Measurements from ENCODE around the gene CD7.

The CD7 gene

DNA sequence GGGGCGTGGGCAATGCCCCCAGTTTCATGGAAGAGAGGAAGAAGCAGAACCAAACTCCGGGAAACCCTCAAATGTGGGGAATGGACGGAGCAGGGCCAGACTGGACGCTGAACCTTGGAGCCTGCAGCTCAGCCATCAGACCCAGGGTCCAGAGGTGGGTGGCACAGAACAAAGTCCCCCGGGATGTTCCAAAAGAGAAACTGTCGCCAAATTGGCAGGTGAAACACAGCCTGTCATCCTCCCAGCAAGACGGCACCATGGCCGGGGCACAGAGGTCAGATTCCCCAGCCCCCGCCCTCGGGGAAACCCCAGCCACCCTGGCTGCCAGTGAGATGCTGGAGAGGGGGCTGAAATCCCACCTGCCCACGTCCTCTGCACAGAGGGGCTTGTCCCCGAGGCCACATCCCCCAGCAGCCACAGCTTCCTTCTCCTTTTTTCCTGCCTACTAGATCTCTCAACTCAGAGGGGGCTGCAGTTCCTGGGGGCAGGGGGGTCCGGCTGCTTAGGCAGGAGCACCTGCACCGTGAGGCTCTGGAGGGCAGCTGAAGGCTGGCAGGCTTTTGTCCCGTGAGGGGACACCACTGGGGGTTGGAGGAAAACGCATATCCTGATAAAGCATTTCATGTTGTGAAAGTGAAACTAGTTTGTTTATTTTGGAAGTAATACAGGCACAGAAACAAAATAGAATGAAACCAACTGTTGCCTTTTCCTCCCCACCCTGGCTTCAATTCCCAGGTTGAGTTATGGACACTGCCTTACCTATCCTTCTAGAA is 17.4 kb upstream of the CD7 start:
- TF ChIP-seq CTCF (IDR thresholded peaks at IDR 0.05; ENCODE audit: low read depth, low read length) = no peak
- H3K4me3 ChIP-seq (ENCODE audit: low read depth, low read length) = peak overlapping the region; percentile 56

GRCh38 chr17:82334204-82334621 is 16.8 kb upstream of the CD7 start:
- H3K4me3 ChIP-seq (ENCODE audit: low read depth, low read length) = no peak overlapping the region
- TF ChIP-seq CTCF (IDR thresholded peaks at IDR 0.05; ENCODE audit: low read depth, low read length) = no peak

- H3K4me3 ChIP-seq (ENCODE audit: low read depth, low read length) = peak within 1 kb of the TSS; percentile 57
- TF ChIP-seq CTCF (IDR thresholded peaks at IDR 0.05; ENCODE audit: low read depth, low read length) = no peak
Observed at GRCh38 chr17:82333279-82334171, 16.1 kb upstream of the CD7 start, which contains the start of gene SECTM1. Gene SECTM1, minus strand, starts transcription at chr17:82333766. Its CDS starts 6,526 bp downstream, at chr17:82327240.

GRCh38 chr17:82332669-82333278 is 15.4 kb upstream of the CD7 start:
- H3K4me3 ChIP-seq (ENCODE audit: low read depth, low read length) = no peak overlapping the region; the same call in 1 of the 2 replicates
- TF ChIP-seq CTCF (IDR thresholded peaks at IDR 0.05; ENCODE audit: low read depth, low read length) = no peak

DNA sequence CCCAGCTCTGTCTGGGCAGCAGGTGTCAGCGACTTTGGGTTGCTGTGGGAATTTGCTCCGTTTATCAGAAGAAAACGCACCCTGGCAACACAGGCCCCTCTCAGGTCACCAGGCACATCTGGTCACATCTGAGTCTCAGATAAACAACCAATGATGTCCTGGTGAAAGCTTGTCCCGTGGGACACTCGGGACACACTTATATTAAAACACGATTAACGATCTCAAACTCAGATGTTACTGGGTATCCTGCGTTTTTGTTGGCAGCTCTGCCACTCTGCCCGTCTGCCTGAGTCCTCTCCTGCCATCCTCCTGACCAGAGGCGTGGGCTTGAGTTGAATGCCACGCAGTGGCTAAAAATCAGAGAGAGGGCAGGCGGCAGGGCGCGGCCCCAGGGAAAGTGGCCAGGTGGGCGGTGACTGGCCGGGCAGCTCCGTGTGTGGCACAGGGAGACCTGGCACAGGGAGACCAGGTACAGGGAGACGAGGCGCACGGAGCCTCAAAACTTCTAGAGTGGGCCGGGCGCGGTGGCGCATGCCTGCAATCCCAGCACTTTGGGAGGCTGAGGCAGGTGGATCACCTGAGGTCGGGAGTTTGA is 14.0 kb upstream of the CD7 start:
- H3K4me3 ChIP-seq (ENCODE audit: low read depth, low read length) = no peak overlapping the region
- TF ChIP-seq CTCF (IDR thresholded peaks at IDR 0.05; ENCODE audit: low read depth, low read length) = no peak

- no peak overlapping the region for H3K4me3 ChIP-seq (ENCODE audit: low read depth, low read length)
- TF ChIP-seq CTCF (IDR thresholded peaks at IDR 0.05; ENCODE audit: low read depth, low read length) = no peak
Observed at GRCh38 chr17:82330322-82331239, 13.2 kb upstream of the CD7 start.
